Erythroblast (primary cell): Measurements from ENCODE around the gene GLTP.

ENCODE experiments used
- GATA1 ChIP-seq: IDR thresholded peaks from 2 replicates; pipeline ENCODE4 v1.6.1; 2011; ENCODE audit warnings: low read depth, mild to moderate bottlenecking, control low read depth, low read length, moderate library complexity
- POLR2A ChIP-seq: IDR thresholded peaks from 2 replicates; pipeline ENCODE4 v1.6.1; 2011; ENCODE audit warnings: mild to moderate bottlenecking, low read length

DNA sequence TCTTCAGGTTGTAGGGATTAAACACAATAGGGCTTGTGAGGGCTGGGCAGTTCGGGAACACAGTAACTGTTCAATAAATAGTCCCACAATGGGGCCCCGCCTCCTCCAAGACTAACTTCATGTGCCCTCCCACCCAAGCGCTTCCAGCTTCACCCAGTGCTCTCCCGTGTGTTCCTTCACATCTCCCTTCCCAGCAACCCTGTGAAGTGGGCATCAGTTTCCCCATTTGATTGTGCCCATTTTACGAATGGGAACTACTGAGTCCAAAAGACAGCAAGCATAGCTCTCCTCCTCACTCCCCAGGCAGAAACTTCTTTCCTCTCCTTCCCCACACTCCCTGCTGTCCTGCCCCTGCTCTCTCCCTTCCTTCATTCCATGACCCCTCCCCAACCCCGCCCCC is 40.9 kb downstream of the GLTP start:
- no peak for TF ChIP-seq POLR2A
- TF ChIP-seq GATA1: no peak
